Uterus (tissue), 2 donors: ENCODE results near the gene BCAS3.

Experiments used
- CTCF ChIP-seq, 4 experiments: fragments of 200-600 bp in 2 of 4; fragments of 450-650 bp in 2 of 4; sonication (generic) in 2 of 4; IDR thresholded peaks; one replicate each; pipeline ENCODE4 v1.5.1; 2016 to 2019; ENCODE audit warnings: antibody characterized with exemption in 4 of 4, mild to moderate bottlenecking in 2 of 4, moderate library complexity in 1 of 4
- POLR2A ChIP-seq, 2 donors: fragments of 450-650 bp; IDR thresholded peaks; one replicate each; pipeline ENCODE4 v1.6.1; 2016; ENCODE audit warnings: antibody characterized with exemption in 2 of 2, mild to moderate bottlenecking in 1 of 2, moderate library complexity in 1 of 2

- TF ChIP-seq CTCF (IDR thresholded peaks at IDR 0.05) = no peak
- no peak for TF ChIP-seq POLR2A (IDR thresholded peaks at IDR 0.05)
These were observed 475.2 kb downstream of the BCAS3 start for GRCh38 chr17:61152898-61153297.
